H1 (cell line): ENCODE results near the gene CLEC19A. TPM values are rescaled to one million over a fixed set of nuclear protein-coding genes. Genes with fewer than 3 reads are reported as not detected.

ENCODE experiments used
- CTCF ChIA-PET: fragments of 300-600 bp; sonication (Branson Sonifier 250); formaldehyde crosslinking; loops from one replicate; lab custom pipeline; 2021; ENCODE audit not compliant: partially characterized antibody; lab: Charles Lee
- POLR2A ChIA-PET: fragments of 300-600 bp; sonication (Branson Sonifier 250); formaldehyde crosslinking; loops from one replicate; lab custom pipeline; 2021; ENCODE audit warnings: inconsistent platforms; ENCODE audit not compliant: partially characterized antibody; lab: Charles Lee
- DNase-seq, 2 experiments: peaks; one replicate each; pipeline versions ENCODE4 v3.0.0 to v3.0.0-alpha.2; 2010 to 2022; ENCODE audit warnings: low spot score in 2 of 2, low read depth in 1 of 2, mixed read lengths in 1 of 2
- FAIRE-seq: peaks from 2 replicates; lab custom pipeline; 2011; peaks lifted over from hg19 to GRCh38; lab: Jason Lieb, UNC
- H2AFZ ChIP-seq: 2 replicates; pipeline ENCODE4 v1.8.1; 2012; ENCODE audit warnings: low read length, inconsistent platforms
- H2AK5ac ChIP-seq: 2 replicates; pipeline ENCODE4 v1.6.1; 2013; ENCODE audit warnings: low read depth, low read length
- H2BK120ac ChIP-seq: replicated peaks from 2 replicates; pipeline ENCODE3; 2013; ENCODE audit warnings: low read depth, low read length, inconsistent platforms
- H2BK12ac ChIP-seq: 2 replicates; pipeline ENCODE4 v1.6.1; 2013; ENCODE audit warnings: low read depth, low read length
- H2BK15ac ChIP-seq: 2 replicates; pipeline ENCODE4 v1.6.1; 2013; ENCODE audit warnings: low read length
- H2BK20ac ChIP-seq: 2 replicates; pipeline ENCODE4 v1.6.1; 2013; ENCODE audit warnings: low read length
- H2BK5ac ChIP-seq: 2 replicates; pipeline ENCODE4 v1.6.1; 2013; ENCODE audit warnings: low read depth, low read length
- H3K14ac ChIP-seq: 2 replicates; pipeline ENCODE4 v1.6.1; 2013; ENCODE audit warnings: inconsistent platforms; ENCODE audit not compliant: insufficient read length
- H3K18ac ChIP-seq: 2 replicates; pipeline ENCODE4 v1.6.1; 2013; ENCODE audit warnings: low read length; ENCODE audit errors: extremely low read depth
- H3K23ac ChIP-seq: 2 replicates; pipeline ENCODE4 v1.6.1; 2013; ENCODE audit warnings: inconsistent platforms; ENCODE audit not compliant: insufficient read length
- H3K23me2 ChIP-seq: 2 replicates; pipeline ENCODE4 v1.6.1; 2013; ENCODE audit warnings: low read depth, low read length
- H3K27ac ChIP-seq: 2 replicates; pipeline ENCODE4 v1.6.1; 2011; ENCODE audit warnings: low read depth, low read length, inconsistent platforms
- H3K27me3 ChIP-seq, 4 experiments: replicated peaks in 1 of 4; 1 replicate in 1 of 4; 2 replicates in 3 of 4; pipeline versions ENCODE4 v1.6.1 to v1.8.1; 2011 to 2013; ENCODE audit warnings: low read length in 3 of 4, mild to moderate bottlenecking in 3 of 4, inconsistent platforms in 2 of 4, mixed read lengths in 2 of 4, moderate library complexity in 1 of 4; ENCODE audit not compliant: control insufficient read depth in 3 of 4, insufficient read depth in 3 of 4; ENCODE audit errors: extremely low read depth in 1 of 4
- H3K36me3 ChIP-seq, 4 experiments: 2 replicates each; pipeline versions ENCODE4 v1.6.1 to v1.8.1; 2011 to 2013; ENCODE audit warnings: mild to moderate bottlenecking in 4 of 4, low read length in 3 of 4, moderate library complexity in 2 of 4, control low read depth in 1 of 4, inconsistent platforms in 1 of 4; ENCODE audit not compliant: insufficient read depth in 4 of 4, control insufficient read depth in 2 of 4
- H3K4ac ChIP-seq: replicated peaks from 2 replicates; pipeline ENCODE3; 2013; ENCODE audit warnings: low read length, low read depth, mixed read lengths, inconsistent platforms; ENCODE audit not compliant: insufficient read length
- H3K4me1 ChIP-seq, 4 experiments: replicated peaks in 1 of 4; 1 replicate in 1 of 4; 2 replicates in 3 of 4; pipeline versions ENCODE4 v1.6.1 to v1.8.1; 2011 to 2013; ENCODE audit warnings: low read length in 3 of 4, inconsistent platforms in 2 of 4, mixed read lengths in 1 of 4; ENCODE audit not compliant: insufficient read depth in 4 of 4, control insufficient read depth in 3 of 4
- H3K4me2 ChIP-seq, 2 experiments: 2 replicates each; pipeline versions ENCODE4 v1.6.1 to v1.8.1; 2011 to 2013; ENCODE audit warnings: low read depth in 2 of 2, low read length in 2 of 2, control low read depth in 1 of 2, inconsistent platforms in 1 of 2, mild to moderate bottlenecking in 1 of 2; ENCODE audit not compliant: insufficient read depth in 1 of 2
- H3K4me3 ChIP-seq, 4 experiments: fragments of 200-600, 300-600 bp in 1 of 4; sonication (generic), shearing (Covaris generic), sonication (Bioruptor Twin) in 1 of 4; 2 replicates each; pipeline versions ENCODE4 v1.5.1 to v1.8.1; 2011 to 2016; ENCODE audit warnings: low read length in 4 of 4, low read depth in 3 of 4, control low read depth in 2 of 4, inconsistent platforms in 2 of 4, mild to moderate bottlenecking in 2 of 4, mixed read lengths in 1 of 4, moderate library complexity in 1 of 4; ENCODE audit not compliant: insufficient read depth in 2 of 4; ENCODE audit errors: extremely low read depth in 1 of 4
- H3K56ac ChIP-seq: replicated peaks from 2 replicates; pipeline ENCODE3; 2013; ENCODE audit warnings: low read depth, mild to moderate bottlenecking, mixed read lengths, low read length, inconsistent platforms; ENCODE audit not compliant: insufficient read length
- H3K79me1 ChIP-seq: 2 replicates; pipeline ENCODE4 v1.6.1; 2013; ENCODE audit warnings: low read depth, low read length, control low read depth
- H3K79me2 ChIP-seq, 2 experiments: 2 replicates each; pipeline versions ENCODE4 v1.6.1 to v1.8.1; 2012 to 2013; ENCODE audit warnings: low read length in 2 of 2, mild to moderate bottlenecking in 2 of 2, inconsistent platforms in 1 of 2; ENCODE audit not compliant: insufficient read depth in 2 of 2, control insufficient read depth in 1 of 2
- H3K9ac ChIP-seq, 4 experiments: replicated peaks in 1 of 4; 1 replicate in 1 of 4; 2 replicates in 3 of 4; pipeline versions ENCODE4 v1.6.1 to v1.8.1; 2011 to 2013; ENCODE audit warnings: low read depth in 3 of 4, low read length in 3 of 4, control low read depth in 2 of 4, mild to moderate bottlenecking in 2 of 4, moderate library complexity in 2 of 4, inconsistent platforms in 1 of 4; ENCODE audit errors: extremely low read depth in 1 of 4
- H3K9me3 ChIP-seq, 2 experiments: 2 replicates each; pipeline versions ENCODE4 v1.6.1 to v1.8.1; 2012 to 2013; ENCODE audit warnings: mild to moderate bottlenecking in 2 of 2, moderate library complexity in 2 of 2, control low read depth in 1 of 2, inconsistent platforms in 1 of 2, low read depth in 1 of 2, low read length in 1 of 2, mixed read lengths in 1 of 2; ENCODE audit not compliant: insufficient read depth in 2 of 2
- H4K20me1 ChIP-seq, 2 experiments: replicated peaks in 1 of 2; 2 replicates each; pipeline versions ENCODE3 to v1.8.1; 2011 to 2013; ENCODE audit warnings: inconsistent platforms in 2 of 2, low read length in 2 of 2, mild to moderate bottlenecking in 1 of 2; ENCODE audit not compliant: insufficient read depth in 2 of 2, control insufficient read depth in 1 of 2
- H4K5ac ChIP-seq: 2 replicates; pipeline ENCODE4 v1.6.1; 2013; ENCODE audit warnings: low read length, low read depth, mixed read lengths, inconsistent platforms; ENCODE audit not compliant: insufficient read length
- H4K8ac ChIP-seq: 2 replicates; pipeline ENCODE4 v1.8.0; 2013; ENCODE audit warnings: mild to moderate bottlenecking, moderate library complexity, low read length, inconsistent platforms; ENCODE audit not compliant: insufficient read depth; ENCODE audit errors: extremely low read depth
- H4K91ac ChIP-seq: replicated peaks from 2 replicates; pipeline ENCODE3; 2013; ENCODE audit warnings: low read length, mixed read lengths, inconsistent platforms; ENCODE audit not compliant: insufficient read length
- ASH2L ChIP-seq: fragments of 200-600, 300-600 bp; sonication (generic); IDR thresholded peaks from one replicate; pipeline ENCODE4 v1.7.1; 2017; ENCODE audit warnings: low read length
- ATF2 ChIP-seq: IDR thresholded peaks from 2 replicates; pipeline ENCODE4 v1.6.1; 2012; ENCODE audit warnings: low read length, inconsistent platforms
- BACH1 ChIP-seq: IDR thresholded peaks from 2 replicates; pipeline ENCODE4 v1.6.1; 2012; ENCODE audit warnings: low read length, improper control_type of control experiment
- BRCA1 ChIP-seq: IDR thresholded peaks from 2 replicates; pipeline ENCODE4 v1.6.1; 2012; ENCODE audit warnings: low read depth, low read length, improper control_type of control experiment
- EP300 ChIP-seq, 2 experiments: IDR thresholded peaks; 1 replicate in 1 of 2; 2 replicates in 1 of 2; pipeline ENCODE4 v1.6.1; 2011 to 2012; ENCODE audit warnings: low read depth in 2 of 2, low read length in 2 of 2, mild to moderate bottlenecking in 2 of 2, borderline replicate concordance in 1 of 2, inconsistent platforms in 1 of 2, moderate library complexity in 1 of 2
- JUND ChIP-seq: IDR thresholded peaks from 2 replicates; pipeline ENCODE4 v1.6.1; 2011; ENCODE audit warnings: mild to moderate bottlenecking, improper control_type of control experiment, low read length
- KDM4A ChIP-seq: IDR thresholded peaks from one replicate; pipeline ENCODE4 v1.7.1; 2012; ENCODE audit warnings: low read depth, mild to moderate bottlenecking, moderate library complexity, low read length, inconsistent platforms; ENCODE audit not compliant: severe bottlenecking
- MAFK ChIP-seq: IDR thresholded peaks from 2 replicates; pipeline ENCODE4 v1.6.1; 2012; ENCODE audit warnings: low read depth, mild to moderate bottlenecking, improper control_type of control experiment, low read length
- MAX ChIP-seq: IDR thresholded peaks from 2 replicates; pipeline ENCODE4 v1.6.1; 2012; ENCODE audit warnings: inconsistent platforms
- POLR2AphosphoS5 ChIP-seq: IDR thresholded peaks from 2 replicates; pipeline ENCODE4 v1.6.1; 2011; ENCODE audit warnings: low read depth, low read length
- RFX5 ChIP-seq: IDR thresholded peaks from 2 replicates; pipeline ENCODE4 v1.6.1; 2011; ENCODE audit warnings: low read depth, low read length, improper control_type of control experiment, borderline replicate concordance
- SP2 ChIP-seq: IDR thresholded peaks from 2 replicates; pipeline ENCODE4 v1.6.1; 2012; ENCODE audit warnings: mild to moderate bottlenecking, low read length, inconsistent platforms
- WGBS, 2 experiments: shearing (Covaris generic) in 1 of 2; methylation state at CpG; one replicate each; pipeline versions ENCODE4 v1.1.6 to v1.1.7; 2013 to 2015; ENCODE audit warnings: low lambda C conversion rate in 2 of 2, mixed read lengths in 2 of 2, inconsistent platforms in 1 of 2, low coverage in 1 of 2, missing lambda C conversion rate in 1 of 2; ENCODE audit not compliant: insufficient replicate concordance in 2 of 2, insufficient coverage in 1 of 2, insufficient read length in 1 of 2; ENCODE audit errors: extremely low coverage in 1 of 2, missing lambda C conversion rate in 1 of 2; 5-methylcytosine and 5-hydroxymethylcytosine counted together
- polyA plus RNA-seq, 7 experiments: library from polyadenylated mRNA; depleted of rRNA in 3 of 7; stranded (reverse) in 5 of 7; unstranded in 2 of 7; fragments of >200 nt in 5 of 7; fragments of 200-250 nt in 2 of 7; gene quantifications; 1 replicate in 5 of 7; 2 replicates in 1 of 7; 4 replicates in 1 of 7; pipeline versions ENCODE4 v1.2.1 to v1.2.3, GENCODE V29; 2011 to 2013; ENCODE audit warnings: missing spikeins in 2 of 7, mixed read lengths in 2 of 7
- total RNA-seq: library from RNA; stranded (reverse); fragmentation: NEBNext Ultra II Directional; extraction: Animal tissue kit (Norgen Biotek cat#: 25700); gene quantifications from 2 replicates; pipeline ENCODE4 v1.2.1, GENCODE V29; 2021

Gene CLEC19A
- total and polyA plus RNA-seq, 2 of the 8 experiments (the other 6 are each of a cell fraction or from before 2014, with no cell fraction given) = 0.35 to 0.88 TPM

- H3K18ac ChIP-seq = no peak overlapping the region
- H3K79me2 ChIP-seq = no peaks in the 10 kb centered on the region
- H4K91ac ChIP-seq = no peak overlapping the region
- WGBS, 2 experiments = 92% methylated on average over 8 of the region's 8 CpGs; no CpG with 5 or more reads in 1 of the 2 experiments
- H2BK5ac ChIP-seq = no peak overlapping the region
- no peak overlapping the region for H3K14ac ChIP-seq
- H2BK12ac ChIP-seq = no peak overlapping the region
- H3K23me2 ChIP-seq = no peaks in the 10 kb centered on the region
- H4K5ac ChIP-seq = no peak overlapping the region
- no peaks in the 10 kb centered on the region for H3K4me1 ChIP-seq
- no peak overlapping the region for H3K4me3 ChIP-seq
- no peak overlapping the region for H3K23ac ChIP-seq
- H4K8ac ChIP-seq = no peak overlapping the region; the same call in 1 of the 2 replicates
- CTCF ChIA-PET = interaction anchor here (1.1 to 1.4 kb wide), 2 partner anchors 63 to 64 kb away, joined by 3 read pairs; no protein-coding TSS in a partner anchor
- H3K4ac ChIP-seq = no peak overlapping the region
- no peak overlapping the region for H3K56ac ChIP-seq
- POLR2A ChIA-PET = no interaction called here
- no peak overlapping the region for H3K4me2 ChIP-seq
- H3K79me1 ChIP-seq = no peaks in the 10 kb centered on the region
- H2BK15ac ChIP-seq = no peak overlapping the region
- no peak overlapping the region for H2BK20ac ChIP-seq
- H2AK5ac ChIP-seq = no peak overlapping the region
- FAIRE-seq (no peak), DNase-seq (no peak)
- H4K20me1 ChIP-seq = no peaks in the 10 kb centered on the region
- H3K9me3 ChIP-seq = no peaks in the 10 kb centered on the region
- H3K27me3 ChIP-seq = no peaks in the 10 kb centered on the region
- H3K27ac ChIP-seq = no peak overlapping the region
- H3K9ac ChIP-seq = no peak overlapping the region; a peak in 1 of 7 replicates
- no peak overlapping the region for H2AFZ ChIP-seq
- no peak overlapping the region for H2BK120ac ChIP-seq
- H3K36me3 ChIP-seq = no peaks in the 10 kb centered on the region
- TF ChIP-seq ATF2 = no peak
- TF ChIP-seq POLR2AphosphoS5 = no peak
- TF ChIP-seq EP300 (IDR thresholded peaks at IDR 0.05; ENCODE audit: borderline replicate concordance in 1 of 2, low read depth in 2 of 2, low read length in 2 of 2) = no peak
- no peak for TF ChIP-seq RFX5
- no peak for TF ChIP-seq KDM4A
- TF ChIP-seq SP2 = no peak
- TF ChIP-seq ASH2L = no peak
- no peak for TF ChIP-seq BRCA1
- no peak for TF ChIP-seq MAFK
- TF ChIP-seq MAX = no peak
- TF ChIP-seq JUND = no peak
- no peak for TF ChIP-seq BACH1
Measured at GRCh38 chr16:19245326-19245925, 40.1 kb upstream of the CLEC19A start.
